Common myeloid progenitor, CD34-positive (primary cell): ENCODE results near the gene ASXL1.

Source experiments
- CTCF ChIA-PET: fragments of 350-600 bp; sonication (Branson Sonifier 250); formaldehyde crosslinking; loops from one replicate; lab custom pipeline; 2021; ENCODE audit warnings: antibody characterized with exemption; lab: Charles Lee
- POLR2A ChIA-PET: fragments of 350-600 bp; sonication (Branson Sonifier 250); formaldehyde crosslinking; loops from one replicate; lab custom pipeline; 2021; ENCODE audit warnings: antibody characterized with exemption; lab: Charles Lee
- DNase-seq, 3 donors: peaks; one replicate each; pipeline versions ENCODE4 v3.0.0 to v3.0.0-alpha.2; 2013
- H3K27ac ChIP-seq, 2 experiments: 1 replicate in 1 of 2; 2 replicates in 1 of 2; pipeline ENCODE4 v1.7.0; 2013; ENCODE audit warnings: inconsistent platforms in 2 of 2, low read length in 2 of 2, mild to moderate bottlenecking in 2 of 2, low read depth in 1 of 2, moderate library complexity in 1 of 2; ENCODE audit not compliant: severe bottlenecking in 2 of 2, insufficient read depth in 1 of 2, poor library complexity in 1 of 2
- H3K27me3 ChIP-seq, 5 experiments: replicated peaks in 2 of 5; 1 replicate in 3 of 5; 2 replicates in 2 of 5; pipeline versions ENCODE4 v1.6.1 to v1.7.0; 2013; ENCODE audit warnings: low read length in 4 of 5, mild to moderate bottlenecking in 2 of 5, moderate library complexity in 2 of 5, inconsistent platforms in 1 of 5; ENCODE audit not compliant: insufficient read depth in 5 of 5, control insufficient read depth in 4 of 5
- H3K36me3 ChIP-seq, 4 experiments: 1 replicate in 2 of 4; 2 replicates in 2 of 4; pipeline versions ENCODE4 v1.6.1 to v1.7.0; 2013; ENCODE audit warnings: low read length in 3 of 4, control low read depth in 1 of 4, mild to moderate bottlenecking in 1 of 4; ENCODE audit not compliant: control insufficient read depth in 4 of 4, insufficient read depth in 4 of 4
- H3K4me1 ChIP-seq, 4 experiments: 1 replicate in 3 of 4; 2 replicates in 1 of 4; pipeline versions ENCODE4 v1.6.1 to v1.7.1; 2013; ENCODE audit warnings: low read length in 3 of 4, mild to moderate bottlenecking in 3 of 4, control low read depth in 1 of 4, inconsistent platforms in 1 of 4, moderate library complexity in 1 of 4; ENCODE audit not compliant: control insufficient read depth in 4 of 4, insufficient read depth in 4 of 4; ENCODE audit errors: control extremely low read depth in 1 of 4
- H3K4me3 ChIP-seq, 7 experiments: 1 replicate in 4 of 7; 2 replicates in 3 of 7; pipeline versions ENCODE4 v1.5.1 to v1.7.0; 2013; ENCODE audit warnings: mild to moderate bottlenecking in 7 of 7, low read length in 6 of 7, moderate library complexity in 6 of 7, inconsistent platforms in 2 of 7, low read depth in 2 of 7, control low read depth in 1 of 7; ENCODE audit not compliant: insufficient read depth in 4 of 7, control insufficient read depth in 1 of 7; ENCODE audit errors: extremely low read depth in 1 of 7
- H3K9me3 ChIP-seq, 5 experiments: 1 replicate in 4 of 5; 2 replicates in 1 of 5; pipeline versions ENCODE4 v1.6.1 to v1.7.1; 2013; ENCODE audit warnings: low read length in 4 of 5, mild to moderate bottlenecking in 2 of 5, inconsistent platforms in 1 of 5, low read depth in 1 of 5, moderate library complexity in 1 of 5; ENCODE audit not compliant: control insufficient read depth in 4 of 5, insufficient read depth in 2 of 5; ENCODE audit errors: control extremely low read depth in 1 of 5
- WGBS: methylation state at CpG from one replicate; pipeline ENCODE4 v1.1.5; 2013; ENCODE audit not compliant: insufficient coverage; 5-methylcytosine and 5-hydroxymethylcytosine counted together

Gene ASXL1

DNA sequence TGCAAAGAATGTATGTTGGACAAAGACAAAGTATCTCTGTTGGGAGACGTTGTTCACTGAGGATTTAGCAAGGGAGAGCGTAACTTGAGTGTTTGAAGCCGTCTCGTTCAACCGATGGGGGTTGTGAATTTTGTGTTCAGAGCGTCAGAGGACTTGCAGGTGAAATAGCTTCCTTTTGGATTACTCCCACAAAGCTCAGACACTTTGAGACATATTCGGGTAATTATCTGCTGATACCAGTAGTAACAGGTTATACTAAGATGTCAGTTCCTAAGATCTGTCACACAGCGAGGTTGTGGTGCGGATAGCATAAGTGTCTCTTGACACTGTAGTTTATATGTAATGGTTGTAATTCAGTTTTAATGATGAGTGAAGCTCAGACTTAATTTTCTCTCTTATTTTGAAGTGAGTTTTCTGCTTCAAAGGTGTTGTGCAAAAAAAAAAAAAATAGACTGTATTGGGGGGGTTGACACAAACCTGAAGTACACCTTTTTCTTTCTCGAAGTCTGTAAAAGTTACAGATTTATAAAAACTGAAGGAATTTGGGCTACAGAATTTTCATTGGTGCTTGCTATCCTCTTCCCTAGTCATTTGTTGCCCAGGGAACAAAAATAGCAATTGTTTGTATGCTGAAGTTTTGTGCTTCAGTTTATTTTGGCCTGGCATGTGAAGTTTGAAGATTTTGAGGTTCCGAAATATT is 1.7 kb downstream of the ASXL1 start:
- H3K4me1 ChIP-seq = peaks cover 17 to 45% (median 34%) of the 10 kb centered on the region in 4 experiments
- H3K4me3 ChIP-seq = peak overlapping the region; percentile 74 to 98 (median 92)
- H3K36me3 ChIP-seq = no peaks in the 10 kb centered on the region
- CTCF ChIA-PET = interaction anchor here (0.8 to 1.3 kb wide), 4 partner anchors 14 to 84 kb away, joined by 3 read pairs; no protein-coding TSS in a partner anchor
- H3K27ac ChIP-seq = peak overlapping the region; percentile 59 to 80
- H3K27me3 ChIP-seq = no peaks in the 10 kb centered on the region
- H3K9me3 ChIP-seq = no peaks in the 10 kb centered on the region
- 44% methylated on average over 11 of the region's 11 CpGs for WGBS
- POLR2A ChIA-PET = interaction anchor here (0.6 to 1.4 kb wide), 7 partner anchors 9 to 470 kb away, joined by 3 to 5 read pairs (median 3); no protein-coding TSS in a partner anchor
- DNase-seq = peak in 2 of 3 donors; percentile 14 to 21

DNA sequence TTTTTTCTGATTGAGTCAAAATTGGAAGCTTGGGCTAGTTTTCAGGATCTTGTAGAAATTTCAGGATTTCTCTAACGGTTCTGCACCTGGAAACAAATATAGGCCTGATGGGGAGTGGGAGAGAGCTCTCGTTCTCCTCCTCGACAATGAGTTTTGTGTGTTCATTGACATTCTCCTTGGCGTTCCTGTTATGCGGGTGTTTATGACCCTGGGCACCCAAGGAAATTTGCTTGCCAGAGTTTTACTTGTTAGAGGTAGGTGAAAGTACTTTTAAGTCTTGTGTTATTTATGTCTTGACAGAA is 2.2 kb downstream of the ASXL1 start:
- no peak for DNase-seq
- Histone ChIP-seq H3K36me3 (no peaks in the 10 kb centered on the region), H3K27ac (peak overlapping the region in 1 of 2 experiments; percentile 80), H3K9me3 (no peaks in the 10 kb centered on the region), H3K27me3 (no peaks in the 10 kb centered on the region), H3K4me3 (peak overlapping the region in 4 of 7 experiments; percentile 92 to 98 (median 94)), H3K4me1 (peaks cover 17 to 45% (median 34%) of the 10 kb centered on the region in 4 experiments)
- WGBS = 90% methylated on average over 5 of the region's 5 CpGs
- ChIA-PET CTCF (no interaction called here), POLR2A (interaction anchor here (0.7 kb wide), 1 partner anchor 80 kb away, joined by 3 read pairs; no protein-coding TSS in a partner anchor)

DNA sequence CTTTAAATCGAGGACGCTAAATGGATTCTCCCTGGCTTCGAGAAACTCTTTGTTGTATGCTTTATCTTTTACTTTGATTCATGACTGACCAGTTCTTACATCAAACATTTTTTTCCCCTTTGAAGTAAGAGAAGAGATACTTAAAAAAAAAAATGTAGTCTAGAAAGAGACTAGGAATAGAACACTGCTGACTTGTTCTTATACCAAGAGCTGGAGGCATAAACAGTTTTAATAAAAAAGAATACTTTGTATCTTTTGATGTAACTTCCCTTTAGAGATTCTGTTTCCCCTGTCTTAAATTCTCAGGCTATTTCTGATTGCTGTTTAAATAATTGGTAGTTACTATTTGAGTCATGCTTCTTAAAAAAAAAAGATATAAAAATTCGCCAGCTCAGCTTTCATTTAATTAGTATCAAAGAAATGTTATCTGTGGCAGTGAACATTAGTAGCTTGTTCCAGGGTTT is 4.8 kb downstream of the ASXL1 start:
- peaks cover 5 to 33% (median 21%) of the 10 kb centered on the region in 4 experiments for H3K4me1 ChIP-seq
- H3K9me3 ChIP-seq = no peaks in the 10 kb centered on the region
- peaks cover 0 to 13% (median 7%) of the 10 kb centered on the region in 4 experiments for H3K36me3 ChIP-seq
- ChIA-PET POLR2A (no interaction called here), CTCF (interaction anchor here (0.8 kb wide), 1 partner anchor 67 kb away, joined by 3 read pairs; no protein-coding TSS in a partner anchor)
- WGBS = no CpG with 5 or more reads among the region's 4 CpGs
- H3K27ac ChIP-seq = peak overlapping the region in 1 of 2 experiments; percentile 4
- no peaks in the 10 kb centered on the region for H3K27me3 ChIP-seq
- H3K4me3 ChIP-seq = no peak overlapping the region
- DNase-seq = no peak

DNA sequence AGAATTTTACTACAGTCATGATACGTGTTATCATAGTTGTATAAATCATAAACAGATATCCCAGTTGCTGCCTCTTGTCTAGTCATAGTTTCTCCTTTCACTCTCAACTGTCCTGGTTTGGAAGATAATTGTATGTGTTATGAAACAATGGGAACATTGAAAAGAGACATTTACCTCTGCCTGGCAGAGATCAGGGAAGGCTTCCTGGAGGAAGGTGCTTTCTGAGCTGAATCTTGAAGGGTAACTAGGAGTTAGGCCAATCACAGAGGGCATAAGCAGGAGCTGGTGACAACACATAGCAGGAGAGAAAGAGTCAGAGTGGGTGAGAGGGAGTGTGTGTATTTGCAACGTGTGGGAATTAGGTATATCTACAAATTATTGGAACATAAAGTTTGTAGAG is 5.4 kb downstream of the ASXL1 start:
- Histone ChIP-seq H3K4me1 (peaks cover 5 to 37% (median 23%) of the 10 kb centered on the region in 4 experiments), H3K36me3 (peaks cover 0 to 13% (median 9%) of the 10 kb centered on the region in 4 experiments), H3K27ac (peak overlapping the region in 1 of 2 experiments; percentile 4), H3K9me3 (no peaks in the 10 kb centered on the region), H3K4me3 (no peak overlapping the region), H3K27me3 (no peaks in the 10 kb centered on the region)
- CTCF ChIA-PET = interaction anchor here (0.8 kb wide), 1 partner anchor 66 kb away, joined by 3 read pairs; no protein-coding TSS in a partner anchor
- POLR2A ChIA-PET = no interaction called here
- 100% methylated on average over 1 of the region's 2 CpGs for WGBS
- no peak for DNase-seq

DNA sequence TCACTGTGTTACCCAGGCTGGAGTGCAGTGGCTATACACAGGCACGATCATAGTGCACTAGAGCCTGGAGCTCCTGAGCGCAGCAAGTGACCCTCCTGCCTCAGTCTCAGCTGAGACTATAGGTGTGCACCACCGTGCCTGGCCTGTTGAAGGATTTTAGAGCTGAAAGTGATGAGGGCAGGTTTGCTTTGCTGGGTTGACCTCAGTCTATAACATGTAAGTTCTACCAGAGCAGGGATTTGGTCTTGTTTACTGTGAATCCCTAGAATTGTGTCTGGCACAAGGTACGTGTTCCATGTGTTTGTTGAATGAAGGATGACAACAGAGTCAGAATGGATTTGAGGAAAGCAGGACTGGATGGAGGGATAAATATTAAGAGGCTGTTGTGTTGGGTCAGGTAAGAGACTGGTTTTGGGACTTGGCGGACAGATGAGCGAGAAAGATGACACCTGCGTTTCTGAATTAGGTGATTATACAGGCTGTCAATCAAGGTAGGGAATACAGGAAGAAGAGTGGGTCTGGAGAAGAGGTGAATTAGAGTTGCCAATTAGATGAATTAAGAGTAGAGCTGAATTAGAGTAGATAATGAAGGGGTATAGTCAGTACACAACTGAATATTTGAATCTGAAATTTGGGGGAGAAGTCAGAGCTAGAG is 6.5 kb downstream of the ASXL1 start:
- ChIA-PET POLR2A (no interaction called here), CTCF (interaction anchor here (1.4 to 2.0 kb wide), 3 partner anchors 9 to 28 kb away, joined by 3 to 6 read pairs (median 3); no protein-coding TSS in a partner anchor)
- no peaks in the 10 kb centered on the region for H3K27me3 ChIP-seq
- no peak overlapping the region for H3K4me3 ChIP-seq
- H3K9me3 ChIP-seq = no peaks in the 10 kb centered on the region
- peaks cover 4 to 20% (median 14%) of the 10 kb centered on the region in 4 experiments for H3K36me3 ChIP-seq
- H3K4me1 ChIP-seq = peaks cover 8 to 32% (median 21%) of the 10 kb centered on the region in 4 experiments
- H3K27ac ChIP-seq = no peak overlapping the region
- no peak for DNase-seq
- 97% methylated on average over 7 of the region's 7 CpGs for WGBS

DNA sequence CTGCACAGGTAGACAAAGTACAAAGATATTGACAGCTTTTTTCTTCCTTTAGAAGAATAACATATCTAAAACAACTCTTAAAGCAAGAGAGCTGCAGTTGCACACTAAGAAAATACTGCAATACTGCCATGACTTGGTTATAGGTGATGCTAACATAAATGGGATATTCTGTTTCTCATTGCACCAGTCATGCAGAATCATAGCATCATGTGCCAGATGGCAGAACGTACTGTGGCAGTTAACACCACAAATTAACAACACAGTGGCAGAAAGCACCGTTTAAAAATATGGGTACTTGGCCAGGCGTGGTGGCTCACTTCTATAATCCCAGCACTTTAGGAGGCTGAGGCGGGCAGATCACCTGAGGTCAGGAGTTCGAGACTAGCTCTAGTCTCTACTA is 7.4 kb downstream of the ASXL1 start:
- POLR2A ChIA-PET = interaction anchor here (0.6 kb wide), 1 partner anchor 333 kb away, joined by 3 read pairs; no protein-coding TSS in a partner anchor
- Histone ChIP-seq H3K36me3 (peaks cover 5 to 29% (median 21%) of the 10 kb centered on the region in 4 experiments), H3K9me3 (no peaks in the 10 kb centered on the region), H3K27me3 (no peaks in the 10 kb centered on the region), H3K27ac (no peak overlapping the region), H3K4me1 (peaks cover 2 to 25% (median 13%) of the 10 kb centered on the region in 4 experiments), H3K4me3 (no peak overlapping the region)
- CTCF ChIA-PET = interaction anchor here (1.4 to 2.0 kb wide), 3 partner anchors 8 to 29 kb away, joined by 3 to 6 read pairs (median 3); no protein-coding TSS in a partner anchor
- DNase-seq = peak in 2 of 3 donors; percentile 14 to 15
- 49% methylated on average over 3 of the region's 5 CpGs for WGBS
